ENCODE data around the gene TNFRSF4. TPM values are rescaled to one million over a fixed set of nuclear protein-coding genes. Genes with fewer than 3 reads are reported as not detected.

The TNFRSF4 gene
- total and polyA plus RNA-seq, 7 experiments from 2014 or later, result 0.49 to 192 (median 1.5) TPM

DNA sequence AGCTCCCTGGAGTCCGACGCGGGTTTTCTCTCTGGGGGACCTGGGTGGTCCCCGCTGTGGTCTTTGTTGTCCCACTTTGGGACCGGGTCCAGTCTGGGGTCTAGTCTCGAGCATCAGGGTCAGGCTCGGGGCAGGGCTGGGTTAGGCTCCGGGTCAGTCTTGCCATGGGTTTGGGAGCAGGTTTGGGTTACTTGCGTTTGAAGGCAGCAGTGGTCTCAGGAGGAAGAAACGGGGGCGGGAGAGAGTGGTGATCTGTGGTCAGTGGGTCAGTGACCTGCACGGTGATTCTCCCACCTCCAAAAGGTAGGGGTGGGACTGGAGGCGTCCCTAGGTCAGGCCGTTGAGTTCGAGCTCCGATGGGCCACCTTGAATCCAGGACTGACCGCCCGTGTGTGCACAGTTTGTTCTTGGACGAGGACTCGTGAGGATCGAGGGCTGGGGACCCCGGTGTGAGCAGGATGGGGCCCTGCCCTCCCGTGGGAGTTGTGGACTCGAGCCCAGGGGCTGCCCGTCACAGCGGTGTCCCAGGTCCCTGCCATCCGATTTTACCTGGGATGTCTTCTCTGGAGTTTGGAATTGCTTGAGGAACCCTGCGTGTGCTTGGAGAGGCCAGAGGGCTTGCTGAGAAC lies 20.3 kb upstream of the TNFRSF4 start:
- Mint-ChIP-seq H3K4me3 (peak overlapping the region; percentile 66 to 88 (median 80)), H3K9me3 (peaks cover 0 to 1% (median 0%) of the 10 kb centered on the region in 11 donors), H3K27ac (peak overlapping the region in 5 of 9 donors; percentile 18 to 77 (median 43)), H3K27me3 (no peaks in the 10 kb centered on the region), H3K4me1 (peaks cover 15 to 37% (median 33%) of the 10 kb centered on the region in 7 donors), H3K36me3 (peaks cover 0 to 16% (median 5%) of the 10 kb centered on the region in 5 donors)
- intact Hi-C loops (cut with micrococcal nuclease), result no loop called here
- ATAC-seq (no peak), DNase-seq (no peak)
- ChIA-PET CTCF (no interaction called here), POLR2A (interaction anchor here (0.6 kb wide), 1 partner anchor 143 kb away, joined by 4 read pairs; no protein-coding TSS in a partner anchor)
- no peak overlapping the region for H3K4me3 ChIP-seq (ENCODE audit: low read length)
- H3K36me3 ChIP-seq (ENCODE audit: control insufficient read depth in 2 of 3, insufficient read depth in 3 of 3, low read length in 3 of 3), result peaks cover 0 to 13% (median 0%) of the 10 kb centered on the region in 3 experiments
- H3K9me3 ChIP-seq (ENCODE audit: control insufficient read depth in 2 of 3, low read length in 3 of 3), result no peaks in the 10 kb centered on the region
- H3K4me1 ChIP-seq (ENCODE audit: control insufficient read depth in 2 of 2, insufficient read depth in 2 of 2, low read length in 2 of 2), result peaks cover 12 to 28% of the 10 kb centered on the region in 2 donors
- no peak overlapping the region for H3K27ac ChIP-seq (ENCODE audit: low read depth, low read length)
- H3K27me3 ChIP-seq (ENCODE audit: control insufficient read depth in 2 of 2, insufficient read depth in 2 of 2, low read length in 2 of 2), result no peaks in the 10 kb centered on the region

DNA sequence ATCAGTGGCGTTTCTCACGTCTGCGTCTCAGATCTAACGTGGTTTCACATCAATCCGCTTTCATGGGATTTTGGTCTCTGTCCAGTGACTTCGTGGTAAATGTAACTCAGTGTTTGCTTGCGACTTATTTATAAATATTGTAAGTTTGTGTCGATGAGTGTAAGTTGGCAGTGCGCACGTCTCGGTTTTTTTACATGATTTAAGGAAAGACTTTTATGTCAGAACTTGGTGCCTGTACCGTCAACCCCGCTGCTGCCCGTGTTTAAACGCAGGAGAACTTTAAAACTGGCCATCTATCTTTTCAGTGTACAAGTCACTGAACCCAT lies 19.6 kb upstream of the TNFRSF4 start:
- Histone ChIP-seq H3K4me3 (ENCODE audit: low read length) (no peak overlapping the region), H3K4me1 (ENCODE audit: control insufficient read depth in 2 of 2, insufficient read depth in 2 of 2, low read length in 2 of 2) (peaks cover 12 to 28% of the 10 kb centered on the region in 2 donors), H3K9me3 (ENCODE audit: control insufficient read depth in 2 of 3, low read length in 3 of 3) (no peaks in the 10 kb centered on the region), H3K27me3 (ENCODE audit: control insufficient read depth in 2 of 2, insufficient read depth in 2 of 2, low read length in 2 of 2) (no peaks in the 10 kb centered on the region), H3K36me3 (ENCODE audit: control insufficient read depth in 2 of 3, insufficient read depth in 3 of 3, low read length in 3 of 3) (peaks cover 0 to 18% (median 0%) of the 10 kb centered on the region in 3 experiments), H3K27ac (ENCODE audit: low read depth, low read length) (no peak overlapping the region)
- H3K36me3 Mint-ChIP-seq, result peaks cover 0 to 16% (median 5%) of the 10 kb centered on the region in 5 donors
- POLR2A ChIA-PET, result no interaction called here
- H3K27me3 Mint-ChIP-seq, result no peaks in the 10 kb centered on the region
- CTCF ChIA-PET, result no interaction called here
- peaks cover 16 to 42% (median 33%) of the 10 kb centered on the region in 7 donors for H3K4me1 Mint-ChIP-seq
- no peak for DNase-seq
- peak overlapping the region; percentile 38 to 90 (median 77) for H3K27ac Mint-ChIP-seq
- no peak for ATAC-seq
- H3K9me3 Mint-ChIP-seq, result peaks cover 0 to 1% (median 0%) of the 10 kb centered on the region in 11 donors
- H3K4me3 Mint-ChIP-seq, result peak overlapping the region; percentile 66 to 88 (median 80)
- intact Hi-C loops (cut with micrococcal nuclease), result loop anchor here in 1 of 2 donors (2.0 kb wide), 2 partner anchors 165 to 221 kb away; partner anchors contain the start of gene ISG15

GRCh38 chr1:1232796-1233566 lies 19.0 kb upstream of the TNFRSF4 start:
- ATAC-seq (no peak), DNase-seq (no peak)
- ChIA-PET CTCF (no interaction called here), POLR2A (no interaction called here)
- intact Hi-C loops (cut with micrococcal nuclease), result loop anchor here (1.0 to 2.0 kb wide), 6 partner anchors 40 to 220 kb away; partner anchors contain the start of genes C1orf159 (in 2 of the 2), PUSL1 (in 2 of the 2), UBE2J2 (in 2 of the 2) and ISG15 (in 1 of the 2)
- Mint-ChIP-seq H3K9me3 (peaks cover 0 to 1% (median 0%) of the 10 kb centered on the region in 11 donors), H3K36me3 (peaks cover 0 to 16% (median 5%) of the 10 kb centered on the region in 5 donors), H3K4me3 (peak overlapping the region; percentile 67 to 88 (median 80)), H3K27me3 (no peaks in the 10 kb centered on the region), H3K4me1 (peaks cover 16 to 42% (median 33%) of the 10 kb centered on the region in 7 donors), H3K27ac (peak overlapping the region; percentile 38 to 90 (median 77))
- H3K27ac ChIP-seq (ENCODE audit: low read depth, low read length), result peak overlapping the region; percentile 46
- H3K4me3 ChIP-seq (ENCODE audit: low read length), result no peak overlapping the region
- H3K9me3 ChIP-seq (ENCODE audit: control insufficient read depth in 2 of 3, low read length in 3 of 3), result no peaks in the 10 kb centered on the region
- H3K27me3 ChIP-seq (ENCODE audit: control insufficient read depth in 2 of 2, insufficient read depth in 2 of 2, low read length in 2 of 2), result no peaks in the 10 kb centered on the region
- H3K36me3 ChIP-seq (ENCODE audit: control insufficient read depth in 2 of 3, insufficient read depth in 3 of 3, low read length in 3 of 3), result peaks cover 0 to 23% (median 0%) of the 10 kb centered on the region in 3 experiments
- H3K4me1 ChIP-seq (ENCODE audit: control insufficient read depth in 2 of 2, insufficient read depth in 2 of 2, low read length in 2 of 2), result peaks cover 12 to 28% of the 10 kb centered on the region in 2 donors

GRCh38 chr1:1232208-1232795 lies 18.3 kb upstream of the TNFRSF4 start, which contains the start of gene B3GALT6:
Gene B3GALT6, plus strand, starts transcription at chr1:1232237. Its CDS starts 42 bp downstream, at chr1:1232279.
- DNase-seq (no peak), ATAC-seq (no peak)
- Mint-ChIP-seq H3K4me3 (peak within 1 kb of the TSS; percentile 89 to 96 (median 93)), H3K27ac (peak within 1 kb of the TSS; percentile 68 to 94 (median 92)), H3K9me3 (peaks cover 0 to 1% (median 0%) of the 10 kb centered on the region in 11 donors), H3K27me3 (no peaks in the 10 kb centered on the region), H3K4me1 (peaks cover 16 to 42% (median 33%) of the 10 kb centered on the region in 7 donors), H3K36me3 (peaks cover 0 to 19% (median 5%) of the 10 kb centered on the region in 5 donors)
- POLR2A ChIA-PET, result interaction anchor here (1.0 to 1.7 kb wide), 2 partner anchors 18 to 143 kb away, joined by 3 to 7 read pairs; partner anchors contain the start of gene AURKAIP1
- intact Hi-C loops (cut with micrococcal nuclease), result loop anchor here (1.0 to 2.0 kb wide), 6 partner anchors 41 to 220 kb away; partner anchors contain the start of genes C1orf159 (in 2 of the 2), PUSL1 (in 2 of the 2), UBE2J2 (in 2 of the 2) and ISG15 (in 1 of the 2)
- Histone ChIP-seq H3K9me3 (ENCODE audit: control insufficient read depth in 2 of 3, low read length in 3 of 3) (no peaks in the 10 kb centered on the region), H3K36me3 (ENCODE audit: control insufficient read depth in 2 of 3, insufficient read depth in 3 of 3, low read length in 3 of 3) (peaks cover 0 to 30% (median 0%) of the 10 kb centered on the region in 3 experiments), H3K27me3 (ENCODE audit: control insufficient read depth in 2 of 2, insufficient read depth in 2 of 2, low read length in 2 of 2) (no peaks in the 10 kb centered on the region), H3K4me3 (ENCODE audit: low read length) (peak within 1 kb of the TSS; percentile 90), H3K4me1 (ENCODE audit: control insufficient read depth in 2 of 2, insufficient read depth in 2 of 2, low read length in 2 of 2) (peaks cover 12 to 28% of the 10 kb centered on the region in 2 donors), H3K27ac (ENCODE audit: low read depth, low read length) (peak within 1 kb of the TSS; percentile 96)
- CTCF ChIA-PET, result no interaction called here

DNA sequence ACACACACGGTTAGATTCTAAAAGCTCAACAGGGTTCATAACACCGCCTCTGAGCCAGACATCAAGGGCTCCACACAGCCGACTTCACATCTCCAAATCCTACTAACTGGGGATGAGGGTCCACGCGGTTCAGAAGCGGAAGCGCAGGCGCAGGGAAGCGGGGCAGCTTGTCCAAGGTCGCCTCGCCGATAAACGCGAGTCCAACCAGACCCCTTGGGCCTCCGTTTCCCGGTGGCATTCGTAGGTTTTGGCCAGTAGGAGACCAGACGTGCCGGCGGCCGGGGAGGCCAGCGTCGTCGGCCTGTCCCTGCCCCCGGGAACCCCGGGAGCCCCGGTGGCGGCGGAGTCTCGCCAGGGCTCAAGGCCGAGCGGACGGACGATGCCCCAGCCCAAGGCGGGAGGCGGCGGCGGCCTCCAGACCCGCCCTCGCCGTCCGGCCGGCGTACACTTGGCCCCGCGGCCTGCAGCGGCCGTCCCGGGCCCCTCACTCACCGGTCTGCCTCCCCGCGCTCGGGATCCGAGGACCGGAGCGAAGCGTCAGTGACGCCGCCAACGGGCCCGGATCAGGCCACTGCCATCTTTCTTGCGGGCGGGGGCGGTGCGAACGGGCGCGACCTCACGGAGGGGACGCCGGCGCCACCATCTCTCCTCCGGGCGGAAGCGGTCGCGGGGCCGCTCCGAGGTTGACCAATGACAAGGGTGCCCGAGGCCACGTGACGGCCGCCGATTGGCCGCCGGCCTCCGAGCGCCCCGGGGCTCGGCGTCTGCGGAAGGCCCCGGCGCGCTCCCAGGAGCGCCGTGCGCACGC lies 17.7 kb upstream of the TNFRSF4 start, which contains the start of gene SDF4:
TSS of gene SDF4 (minus strand) at position 602 of the 808 bp plus-strand sequence. CDS start 3,229 bp downstream, outside the sequence.
- Histone ChIP-seq H3K4me1 (ENCODE audit: control insufficient read depth in 2 of 2, insufficient read depth in 2 of 2, low read length in 2 of 2) (peaks cover 12 to 28% of the 10 kb centered on the region in 2 donors), H3K36me3 (ENCODE audit: control insufficient read depth in 2 of 3, insufficient read depth in 3 of 3, low read length in 3 of 3) (peaks cover 0 to 36% (median 0%) of the 10 kb centered on the region in 3 experiments), H3K4me3 (ENCODE audit: low read length) (peak within 1 kb of the TSS; percentile 90), H3K27me3 (ENCODE audit: control insufficient read depth in 2 of 2, insufficient read depth in 2 of 2, low read length in 2 of 2) (no peaks in the 10 kb centered on the region), H3K9me3 (ENCODE audit: control insufficient read depth in 2 of 3, low read length in 3 of 3) (no peaks in the 10 kb centered on the region), H3K27ac (ENCODE audit: low read depth, low read length) (peak within 1 kb of the TSS; percentile 96)
- no peaks in the 10 kb centered on the region for H3K27me3 Mint-ChIP-seq
- DNase-seq (peak; percentile 90 to 98 (median 96)), ATAC-seq (peak; percentile 96)
- peaks cover 16 to 42% (median 33%) of the 10 kb centered on the region in 7 donors for H3K4me1 Mint-ChIP-seq
- intact Hi-C loops (cut with micrococcal nuclease), result loop anchor here (1.0 to 2.0 kb wide), 9 partner anchors 20 to 219 kb away; partner anchors contain the start of genes C1orf159 (in 2 of the 2), PUSL1 (in 2 of the 2), UBE2J2 (in 2 of the 2) and AURKAIP1 (in 1 of the 2)
- peak within 1 kb of the TSS; percentile 68 to 94 (median 92) for H3K27ac Mint-ChIP-seq
- H3K4me3 Mint-ChIP-seq, result peak within 1 kb of the TSS; percentile 89 to 96 (median 93)
- ChIA-PET POLR2A (interaction anchor here (0.7 to 1.7 kb wide), 6 partner anchors 16 to 176 kb away, joined by 3 to 7 read pairs (median 4); partner anchors contain the start of gene AURKAIP1), CTCF (no interaction called here)
- peaks cover 0 to 19% (median 5%) of the 10 kb centered on the region in 5 donors for H3K36me3 Mint-ChIP-seq
- H3K9me3 Mint-ChIP-seq, result peaks cover 0 to 1% (median 0%) of the 10 kb centered on the region in 11 donors

All from naive thymus-derived CD4-positive, alpha-beta T cell (primary cell).